Pancreas (tissue), 10 donors: ENCODE data around the gene FBXL2. TPM values are rescaled to one million over a fixed set of nuclear protein-coding genes. Genes with fewer than 3 reads are reported as not detected.
A peak's percentile ranks its signal among the peaks of the same experiment; 100 is the strongest.
"Not testable (repeated sequence)": the region's sequence is repeated elsewhere in the genome, so short reads cannot be mapped to it uniquely, and the experiment has no call there.

ENCODE experiments used
- ATAC-seq, 4 donors: fragments of 200-7000 bp; cut with Tn5 transposase; one replicate each; pipeline versions ENCODE4 v1.8.0 to v1.9.1; 2020; ENCODE audit warnings: mild to moderate bottlenecking in 4 of 4, moderate library complexity in 4 of 4
- DNase-seq, 6 donors: peaks; one replicate each; pipeline ENCODE4 v3.0.0-alpha.2; 2020
- FAIRE-seq: peaks from 2 replicates; lab custom pipeline; 2012; peaks lifted over from hg19 to GRCh38; lab: Jason Lieb, UNC
- H3K27ac ChIP-seq, 4 donors: fragments of 200-600 bp; sonication (generic); 1 replicate in 3 of 4; 2 replicates in 1 of 4; pipeline versions ENCODE4 v1.5.0 to v1.8.0; 2020
- H3K27me3 ChIP-seq, 4 donors: fragments of 200-600 bp; one replicate each; pipeline ENCODE4 v1.8.0; 2021
- H3K36me3 ChIP-seq, 3 donors: fragments of 200-600 bp; sonication (generic) in 1 of 3; one replicate each; pipeline versions ENCODE4 v1.5.0 to v1.8.0; 2020 to 2021
- H3K4me1 ChIP-seq, 3 donors: fragments of 200-600 bp; one replicate each; pipeline ENCODE4 v1.8.0; 2021
- H3K4me3 ChIP-seq, 4 donors: fragments of 200-600 bp; sonication (generic) in 2 of 4; one replicate each; pipeline versions ENCODE4 v1.5.0 to v1.8.0; 2020 to 2021
- H3K9me3 ChIP-seq, 4 donors: fragments of 200-600 bp; one replicate each; pipeline ENCODE4 v1.8.0; 2021
- CTCF ChIP-seq, 4 donors: fragments of 200-600 bp; sonication (generic) in 3 of 4; IDR thresholded peaks; one replicate each; pipeline versions ENCODE4 v1.5.0 to v1.8.0; 2021; ENCODE audit warnings: antibody characterized with exemption in 4 of 4
- WGBS, 2 donors: extraction: QIAGEN DNeasy Blood & Tissue Kit; methylation state at CpG; one replicate each; pipeline ENCODE4 v1.1.7; 2013; 5-methylcytosine and 5-hydroxymethylcytosine counted together
- intact Hi-C, 3 donors: fragments of 100-400 bp; cut with DNase I; formaldehyde crosslinking; loops; one replicate each; pipeline versions ENCODE4 v1.11.1 to v1.14.2; 2022
- polyA plus RNA-seq, 2 donors: library from polyadenylated mRNA; stranded (reverse); fragments of 200-250 nt; gene quantifications; one replicate each; pipeline ENCODE4 v1.2.3, GENCODE V29; 2013
- total RNA-seq, 6 donors: library from RNA; stranded (reverse); fragmentation: NEBNext Ultra II Directional in 4 of 6; extraction: Animal tissue kit (Norgen Biotek cat#: 25700) in 4 of 6; gene quantifications; one replicate each; pipeline versions ENCODE4 v1.2.1 to v1.2.4, GENCODE V29; 2021 to 2023
- donor health status: healthy with polysubstance abuse.
- donor health status: DM: no; HTN: no; CAD: no; lungs with moderate emphysema.
- donor health status: DM: no; HTN: no; CAD: no.
- donor health status: control.
- donor health status: control.
- donor health status: Bipolar disorder and iron deficiency.
- donor health status: DM: yes; HTN: yes; CAD: no.
- donor health status: DM: no; HTN: no; CAD: no.
- donor health status: DM: no; HTN: no; CAD: no.
- donor health status: DM: yes; HTN: yes; CAD: no.

FBXL2 gene
- total and polyA plus RNA-seq, 8 donors: 1.8 to 7.8 (median 2.9) TPM

GRCh38 chr3:33426068-33426467, 148.8 kb downstream of the FBXL2 start:
- ATAC-seq (no peak), FAIRE-seq (no peak), DNase-seq (no peak)
- Histone ChIP-seq H3K4me3 (no peak overlapping the region), H3K36me3 (no peaks in the 10 kb centered on the region), H3K27me3 (no peaks in the 10 kb centered on the region), H3K4me1 (peaks cover 0 to 9% (median 0%) of the 10 kb centered on the region in 3 donors), H3K9me3 (no peaks in the 10 kb centered on the region), H3K27ac (no peak overlapping the region)
- intact Hi-C loops: no loop called here
- WGBS, 2 donors: 50 to 60% methylated on average over 1 of the region's 1 CpG
- TF ChIP-seq CTCF (IDR thresholded peaks at IDR 0.05): no peak

GRCh38 chr3:33426630-33427317, 149.5 kb downstream of the FBXL2 start:
- FAIRE-seq: peak; percentile 13
- intact Hi-C loops: no loop called here
- H3K27ac ChIP-seq: no peak overlapping the region
- DNase-seq: no peak
- H3K27me3 ChIP-seq: no peaks in the 10 kb centered on the region
- H3K4me3 ChIP-seq: no peak overlapping the region
- peaks cover 2 to 9% (median 3%) of the 10 kb centered on the region in 3 donors for H3K4me1 ChIP-seq
- 93 to 96% methylated on average over 10 of the region's 10 CpGs for WGBS, 2 donors
- no peak for TF ChIP-seq CTCF (IDR thresholded peaks at IDR 0.05)
- H3K36me3 ChIP-seq: no peaks in the 10 kb centered on the region
- no peak for ATAC-seq
- H3K9me3 ChIP-seq: no peaks in the 10 kb centered on the region

GRCh38 chr3:33428734-33429133, 151.5 kb downstream of the FBXL2 start:
- FAIRE-seq: no peak
- intact Hi-C loops: no loop called here
- peaks cover 6 to 17% (median 11%) of the 10 kb centered on the region in 3 donors for H3K4me1 ChIP-seq

GRCh38 chr3:33429306-33429705, 152.1 kb downstream of the FBXL2 start:
- intact Hi-C loops, FAIRE-seq, H3K27me3 ChIP-seq, DNase-seq, H3K4me3 ChIP-seq, H3K9me3 ChIP-seq, H3K36me3 ChIP-seq, ATAC-seq, H3K27ac ChIP-seq: not testable (repeated sequence)
- 87 to 90% methylated on average over 2 of the region's 2 CpGs for WGBS, 2 donors
- H3K4me1 ChIP-seq: peaks cover 6 to 17% (median 11%) of the 10 kb centered on the region in 3 donors

More at GRCh38 chr3:33428734-33429133, 151.5 kb downstream of the FBXL2 start:
- Histone ChIP-seq H3K27ac (no peak overlapping the region), H3K9me3 (no peaks in the 10 kb centered on the region), H3K27me3 (no peaks in the 10 kb centered on the region), H3K4me3 (no peak overlapping the region), H3K36me3 (no peaks in the 10 kb centered on the region)
- no peak for TF ChIP-seq CTCF (IDR thresholded peaks at IDR 0.05)
- ATAC-seq: no peak
- no peak for DNase-seq
- WGBS, 2 donors: 72 to 74% methylated on average over 7 of the region's 7 CpGs

GRCh38 chr3:33430061-33430460, 152.8 kb downstream of the FBXL2 start:
- DNase-seq (no peak), FAIRE-seq (no peak), ATAC-seq (no peak)
- WGBS, 2 donors: 89 to 91% methylated on average over 1 of the region's 1 CpG
- Histone ChIP-seq H3K4me1 (peaks cover 7 to 17% (median 14%) of the 10 kb centered on the region in 3 donors), H3K36me3 (no peaks in the 10 kb centered on the region), H3K27ac (no peak overlapping the region), H3K9me3 (no peaks in the 10 kb centered on the region), H3K4me3 (no peak overlapping the region), H3K27me3 (no peaks in the 10 kb centered on the region)
- intact Hi-C loops: no loop called here
- no peak for TF ChIP-seq CTCF (IDR thresholded peaks at IDR 0.05)
